Retinal pigment epithelial cell (primary cell): ENCODE results near the gene CDC34.

Source experiments
- DNase-seq: peaks from one replicate; pipeline ENCODE4 v3.0.0-alpha.2; 2010; ENCODE audit warnings: low read depth
- H3K4me3 ChIP-seq: 2 replicates; pipeline ENCODE4 v1.5.1; 2011; ENCODE audit warnings: mild to moderate bottlenecking, low read length, control low read depth, moderate library complexity
- TF ChIP-seq, protein P1 (sequence below): conservative IDR thresholded peaks from 2 replicates; pipeline ENCODE4 v1.5.1; 2011; ENCODE audit warnings: low read depth, low read length, control low read depth, inconsistent platforms

CDC34 gene

DNA sequence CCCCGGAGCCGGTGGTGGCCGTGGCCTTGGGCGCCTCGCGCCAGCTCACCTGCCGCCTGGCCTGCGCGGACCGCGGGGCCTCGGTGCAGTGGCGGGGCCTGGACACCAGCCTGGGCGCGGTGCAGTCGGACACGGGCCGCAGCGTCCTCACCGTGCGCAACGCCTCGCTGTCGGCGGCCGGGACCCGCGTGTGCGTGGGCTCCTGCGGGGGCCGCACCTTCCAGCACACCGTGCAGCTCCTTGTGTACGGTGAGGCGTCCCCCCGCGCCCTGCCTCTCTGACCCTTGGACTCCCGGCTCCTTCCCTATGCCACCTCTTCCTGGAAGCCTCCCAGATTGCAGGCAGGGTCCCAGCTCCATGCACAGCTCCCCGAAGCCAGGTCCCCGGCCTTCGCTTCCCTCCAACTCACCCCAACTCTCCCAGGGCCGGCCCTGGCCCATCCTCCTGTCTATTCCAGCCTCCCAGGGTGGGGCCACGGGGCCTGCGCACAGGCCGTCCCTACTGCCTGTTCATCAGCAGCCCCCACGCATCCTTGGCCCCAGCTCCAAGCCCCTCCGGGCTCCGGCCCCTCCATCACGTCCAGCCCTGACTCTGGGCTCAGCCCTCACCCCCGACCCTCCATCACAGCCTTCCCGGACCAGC is 33.6 kb upstream of the CDC34 start:
- no peak overlapping the region for H3K4me3 ChIP-seq
- no peak for DNase-seq
- TF ChIP-seq, protein P1, sequence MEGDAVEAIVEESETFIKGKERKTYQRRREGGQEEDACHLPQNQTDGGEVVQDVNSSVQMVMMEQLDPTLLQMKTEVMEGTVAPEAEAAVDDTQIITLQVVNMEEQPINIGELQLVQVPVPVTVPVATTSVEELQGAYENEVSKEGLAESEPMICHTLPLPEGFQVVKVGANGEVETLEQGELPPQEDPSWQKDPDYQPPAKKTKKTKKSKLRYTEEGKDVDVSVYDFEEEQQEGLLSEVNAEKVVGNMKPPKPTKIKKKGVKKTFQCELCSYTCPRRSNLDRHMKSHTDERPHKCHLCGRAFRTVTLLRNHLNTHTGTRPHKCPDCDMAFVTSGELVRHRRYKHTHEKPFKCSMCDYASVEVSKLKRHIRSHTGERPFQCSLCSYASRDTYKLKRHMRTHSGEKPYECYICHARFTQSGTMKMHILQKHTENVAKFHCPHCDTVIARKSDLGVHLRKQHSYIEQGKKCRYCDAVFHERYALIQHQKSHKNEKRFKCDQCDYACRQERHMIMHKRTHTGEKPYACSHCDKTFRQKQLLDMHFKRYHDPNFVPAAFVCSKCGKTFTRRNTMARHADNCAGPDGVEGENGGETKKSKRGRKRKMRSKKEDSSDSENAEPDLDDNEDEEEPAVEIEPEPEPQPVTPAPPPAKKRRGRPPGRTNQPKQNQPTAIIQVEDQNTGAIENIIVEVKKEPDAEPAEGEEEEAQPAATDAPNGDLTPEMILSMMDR: no peak

DNA sequence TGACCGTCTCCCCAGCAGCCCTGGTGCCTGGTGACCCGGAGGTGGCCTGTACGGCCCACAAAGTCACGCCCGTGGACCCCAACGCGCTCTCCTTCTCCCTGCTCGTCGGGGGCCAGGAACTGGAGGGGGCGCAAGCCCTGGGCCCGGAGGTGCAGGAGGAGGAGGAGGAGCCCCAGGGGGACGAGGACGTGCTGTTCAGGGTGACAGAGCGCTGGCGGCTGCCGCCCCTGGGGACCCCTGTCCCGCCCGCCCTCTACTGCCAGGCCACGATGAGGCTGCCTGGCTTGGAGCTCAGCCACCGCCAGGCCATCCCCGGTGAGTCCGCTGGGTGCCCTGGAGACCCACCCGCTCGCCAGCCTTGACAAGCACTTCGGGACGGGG is 33.1 kb upstream of the CDC34 start:
- no peak overlapping the region for H3K4me3 ChIP-seq
- no peak for DNase-seq
- TF ChIP-seq, protein P1: no peak

DNA sequence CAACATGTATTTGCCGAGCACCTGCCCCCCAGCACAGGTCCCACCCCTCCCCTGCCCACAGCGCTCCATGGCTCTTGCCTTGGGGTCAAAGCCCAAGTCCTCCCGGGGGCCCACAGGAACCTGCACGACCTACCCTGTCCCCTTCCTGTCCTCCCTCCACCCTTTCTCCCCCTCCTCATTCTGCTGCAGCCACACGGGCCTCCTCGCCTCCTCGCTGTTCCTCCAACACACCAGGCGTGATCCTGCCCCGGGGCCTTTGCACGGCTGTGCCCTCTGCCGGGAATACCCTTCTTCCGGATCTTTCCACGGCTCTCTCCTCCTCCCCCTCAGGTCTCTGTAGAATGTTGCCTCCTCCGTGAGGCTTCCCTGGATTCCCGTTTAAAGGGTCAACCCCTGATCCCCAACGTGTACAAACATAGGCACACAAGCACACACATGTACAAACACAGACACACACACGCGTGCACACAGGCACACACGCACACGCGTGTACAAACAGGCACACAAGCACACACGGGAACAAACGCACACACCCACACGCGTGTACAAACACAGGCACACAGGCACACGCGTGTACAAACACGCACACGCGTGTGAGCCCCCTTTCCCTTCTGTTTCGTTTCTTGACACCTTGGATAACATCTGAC is 32.5 kb upstream of the CDC34 start:
- DNase-seq: no peak
- no peak overlapping the region for H3K4me3 ChIP-seq
- TF ChIP-seq, protein P1: no peak

DNA sequence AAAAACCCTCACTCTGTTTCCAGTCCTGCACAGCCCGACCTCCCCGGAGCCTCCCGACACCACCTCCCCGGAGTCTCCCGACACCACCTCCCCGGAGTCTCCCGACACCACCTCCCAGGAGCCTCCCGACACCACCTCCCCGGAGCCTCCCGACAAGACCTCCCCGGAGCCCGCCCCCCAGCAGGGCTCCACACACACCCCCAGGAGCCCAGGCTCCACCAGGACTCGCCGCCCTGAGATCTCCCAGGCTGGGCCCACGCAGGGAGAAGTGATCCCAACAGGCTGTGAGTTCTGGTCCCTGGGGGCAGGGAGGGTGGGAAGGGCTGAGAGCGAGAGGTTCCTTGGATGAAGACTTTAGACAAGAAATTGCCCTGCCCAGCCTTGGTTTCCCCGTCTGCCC is 29.9 kb upstream of the CDC34 start:
- TF ChIP-seq, protein P1: no peak
- no peak overlapping the region for H3K4me3 ChIP-seq
- no peak for DNase-seq

DNA sequence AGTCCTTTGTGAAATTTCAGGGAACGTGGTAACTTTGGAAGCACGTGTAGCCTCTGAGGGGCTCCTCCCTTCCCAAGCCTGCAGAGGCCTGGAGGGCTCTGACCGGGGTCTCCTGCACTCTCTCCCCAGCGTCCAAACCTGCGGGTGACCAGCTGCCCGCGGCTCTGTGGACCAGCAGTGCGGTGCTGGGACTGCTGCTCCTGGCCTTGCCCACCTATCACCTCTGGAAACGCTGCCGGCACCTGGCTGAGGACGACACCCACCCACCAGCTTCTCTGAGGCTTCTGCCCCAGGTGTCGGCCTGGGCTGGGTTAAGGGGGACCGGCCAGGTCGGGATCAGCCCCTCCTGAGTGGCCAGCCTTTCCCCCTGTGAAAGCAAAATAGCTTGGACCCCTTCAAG is 26.9 kb upstream of the CDC34 start:
- TF ChIP-seq, protein P1: no peak
- no peak for DNase-seq

DNA sequence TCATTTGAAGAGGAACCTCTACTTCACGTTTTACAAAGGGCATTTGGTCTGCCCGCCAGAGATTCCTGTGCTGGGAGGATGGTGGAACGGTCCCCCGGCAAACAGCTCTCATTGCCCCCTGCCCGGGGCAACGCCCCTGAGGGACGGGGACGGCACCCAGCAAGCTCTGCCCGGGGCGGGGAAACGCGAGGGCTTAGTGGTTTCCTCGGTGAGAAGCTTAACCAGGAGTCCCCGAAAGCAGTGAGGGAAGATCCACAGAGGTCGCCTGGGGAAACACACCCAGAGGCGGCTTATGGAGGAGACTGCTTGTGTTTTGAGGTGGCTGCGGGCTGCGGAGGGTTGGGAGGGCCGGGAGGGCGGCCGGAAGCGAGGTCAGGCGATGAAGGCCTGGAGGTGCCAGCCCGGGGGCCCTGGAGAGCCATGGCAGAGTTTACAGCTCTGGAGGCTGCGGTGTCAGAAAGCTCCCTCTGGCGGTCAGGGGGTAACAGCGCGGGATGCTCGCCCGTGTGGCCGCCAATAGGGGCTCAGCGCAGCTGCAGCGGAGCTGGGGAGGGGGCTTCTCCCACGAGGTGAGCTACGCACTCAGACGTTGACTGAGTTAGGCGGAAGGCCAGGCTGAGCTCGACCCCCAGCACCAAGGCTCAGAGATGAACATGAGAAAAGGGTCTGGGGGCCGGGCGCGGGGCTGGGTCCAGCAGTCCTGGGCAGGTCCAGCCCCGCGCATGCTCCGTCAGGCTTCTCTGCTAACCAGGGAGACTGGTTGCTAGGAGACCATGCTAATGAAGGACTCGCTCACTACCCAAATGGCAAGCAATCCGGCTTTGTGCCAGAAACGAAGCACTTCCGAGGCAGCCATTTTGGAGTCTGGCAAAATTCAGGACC is 24.9 kb upstream of the CDC34 start:
- H3K4me3 ChIP-seq: peak overlapping the region; percentile 83
- TF ChIP-seq, protein P1: peak; percentile 91

More for the DNA sequence above, 26.9 kb upstream of the CDC34 start:
- no peak overlapping the region for H3K4me3 ChIP-seq

More for the DNA sequence above, 24.9 kb upstream of the CDC34 start:
- no peak for DNase-seq
